OCI-LY1 (cell line): ENCODE measurements around the gene CKMT1A.
"Not testable (repeated sequence)": the region's sequence is repeated elsewhere in the genome, so short reads cannot be mapped to it uniquely, and the experiment has no call there.

Experiments used
- H2AFZ ChIP-seq: fragments of 200-600 bp; sonication (generic), shearing (Covaris generic); 2 replicates; pipeline ENCODE4 v1.6.0; 2014; ENCODE audit warnings: antibody characterized with exemption, mild to moderate bottlenecking, low read length
- H3F3A ChIP-seq: fragments of 200-600 bp; sonication (generic), shearing (Covaris generic); 2 replicates; pipeline ENCODE4 v1.6.0; 2014; ENCODE audit warnings: mild to moderate bottlenecking, antibody characterized with exemption, low read length, moderate library complexity; ENCODE audit not compliant: insufficient read depth
- H3K27ac ChIP-seq: fragments of 200-600 bp; sonication (generic); 2 replicates; pipeline ENCODE4 v1.5.1; 2014; ENCODE audit warnings: low read length, mixed run types, mild to moderate bottlenecking, low read depth; ENCODE audit not compliant: poor library complexity, severe bottlenecking
- H3K27me3 ChIP-seq: fragments of 200-600 bp; sonication (generic); 2 replicates; pipeline ENCODE4 v1.6.0; 2014; ENCODE audit warnings: antibody characterized with exemption, mild to moderate bottlenecking, low read length, moderate library complexity; ENCODE audit not compliant: insufficient read depth
- H3K36me3 ChIP-seq: fragments of 200-600 bp; sonication (generic); 2 replicates; pipeline ENCODE4 v1.6.1; 2014; ENCODE audit warnings: mild to moderate bottlenecking, antibody characterized with exemption, low read length, moderate library complexity, mixed read lengths; ENCODE audit not compliant: insufficient read depth
- H3K4me1 ChIP-seq: fragments of 200-600 bp; sonication (generic); 2 replicates; pipeline ENCODE4 v1.5.1; 2014; ENCODE audit warnings: mild to moderate bottlenecking, low read length, moderate library complexity; ENCODE audit not compliant: insufficient read depth, severe bottlenecking
- H3K4me2 ChIP-seq: fragments of 200-600 bp; sonication (generic), shearing (Covaris generic); 2 replicates; pipeline ENCODE4 v1.6.1; 2014; ENCODE audit warnings: low read length
- H3K4me3 ChIP-seq: fragments of 200-600 bp; sonication (generic); 2 replicates; pipeline ENCODE4 v1.5.1; 2014; ENCODE audit warnings: low read length, low read depth, mild to moderate bottlenecking, mixed read lengths; ENCODE audit not compliant: poor library complexity, severe bottlenecking
- H3K79me2 ChIP-seq: fragments of 200-600 bp; shearing (Covaris generic); 2 replicates; pipeline ENCODE4 v1.6.1; 2016; ENCODE audit warnings: mixed run types, low read length, mixed read lengths; ENCODE audit not compliant: insufficient read depth
- H3K9ac ChIP-seq: fragments of 200-600 bp; sonication (generic), shearing (Covaris generic); 2 replicates; pipeline ENCODE4 v1.6.1; 2014; ENCODE audit warnings: mild to moderate bottlenecking, low read length, mixed read lengths
- H3K9me2 ChIP-seq: fragments of 200-600 bp; sonication (generic), shearing (Covaris generic); 2 replicates; pipeline ENCODE4 v1.6.1; 2014; ENCODE audit warnings: low read depth, mild to moderate bottlenecking, low read length, mixed read lengths
- H3K9me3 ChIP-seq: fragments of 200-600 bp; shearing (Covaris generic); 2 replicates; pipeline ENCODE4 v1.6.1; 2014; ENCODE audit warnings: low read length, mixed read lengths
- H4K20me1 ChIP-seq: fragments of 200-600 bp; sonication (generic), shearing (Covaris generic); 2 replicates; pipeline ENCODE4 v1.6.0; 2016; ENCODE audit warnings: mild to moderate bottlenecking, low read length; ENCODE audit not compliant: insufficient read depth
- EZH2 ChIP-seq: fragments of 200-600 bp; sonication (generic), shearing (Covaris generic); IDR thresholded peaks from 2 replicates; pipeline ENCODE4 v1.8.0; 2017; ENCODE audit warnings: borderline replicate concordance, mixed run types, mild to moderate bottlenecking, antibody characterized with exemption, low read length, moderate library complexity, mixed read lengths
- TF ChIP-seq, protein P1 (sequence below): fragments of 200-600 bp; sonication (generic), shearing (Covaris generic); IDR thresholded peaks from 2 replicates; pipeline ENCODE4 v1.5.1; 2017; ENCODE audit warnings: mild to moderate bottlenecking, antibody characterized with exemption, low read length, moderate library complexity, mixed read lengths

CKMT1A gene

DNA sequence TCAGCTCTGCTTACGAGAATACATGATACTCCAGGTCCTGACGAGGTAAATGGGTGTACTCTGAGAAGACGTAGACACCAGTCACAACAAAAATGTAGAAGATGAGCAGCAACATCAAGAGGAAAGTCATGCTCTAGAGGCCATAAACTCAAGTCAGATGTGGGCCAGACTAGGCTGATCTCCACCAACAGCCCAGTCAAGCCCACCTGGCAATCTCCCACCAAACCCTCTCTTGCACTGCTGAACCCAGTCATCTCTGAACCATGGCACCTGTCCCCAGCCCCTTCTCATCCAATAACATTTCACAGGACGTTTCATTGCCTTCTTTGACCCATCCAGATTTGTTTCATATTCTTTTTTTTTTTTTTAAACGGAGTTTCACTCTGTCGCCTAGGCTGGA lies 41.8 kb downstream of the CKMT1A start:
- TF ChIP-seq, protein P1, sequence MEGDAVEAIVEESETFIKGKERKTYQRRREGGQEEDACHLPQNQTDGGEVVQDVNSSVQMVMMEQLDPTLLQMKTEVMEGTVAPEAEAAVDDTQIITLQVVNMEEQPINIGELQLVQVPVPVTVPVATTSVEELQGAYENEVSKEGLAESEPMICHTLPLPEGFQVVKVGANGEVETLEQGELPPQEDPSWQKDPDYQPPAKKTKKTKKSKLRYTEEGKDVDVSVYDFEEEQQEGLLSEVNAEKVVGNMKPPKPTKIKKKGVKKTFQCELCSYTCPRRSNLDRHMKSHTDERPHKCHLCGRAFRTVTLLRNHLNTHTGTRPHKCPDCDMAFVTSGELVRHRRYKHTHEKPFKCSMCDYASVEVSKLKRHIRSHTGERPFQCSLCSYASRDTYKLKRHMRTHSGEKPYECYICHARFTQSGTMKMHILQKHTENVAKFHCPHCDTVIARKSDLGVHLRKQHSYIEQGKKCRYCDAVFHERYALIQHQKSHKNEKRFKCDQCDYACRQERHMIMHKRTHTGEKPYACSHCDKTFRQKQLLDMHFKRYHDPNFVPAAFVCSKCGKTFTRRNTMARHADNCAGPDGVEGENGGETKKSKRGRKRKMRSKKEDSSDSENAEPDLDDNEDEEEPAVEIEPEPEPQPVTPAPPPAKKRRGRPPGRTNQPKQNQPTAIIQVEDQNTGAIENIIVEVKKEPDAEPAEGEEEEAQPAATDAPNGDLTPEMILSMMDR = no peak
- TF ChIP-seq EZH2 = no peak

DNA sequence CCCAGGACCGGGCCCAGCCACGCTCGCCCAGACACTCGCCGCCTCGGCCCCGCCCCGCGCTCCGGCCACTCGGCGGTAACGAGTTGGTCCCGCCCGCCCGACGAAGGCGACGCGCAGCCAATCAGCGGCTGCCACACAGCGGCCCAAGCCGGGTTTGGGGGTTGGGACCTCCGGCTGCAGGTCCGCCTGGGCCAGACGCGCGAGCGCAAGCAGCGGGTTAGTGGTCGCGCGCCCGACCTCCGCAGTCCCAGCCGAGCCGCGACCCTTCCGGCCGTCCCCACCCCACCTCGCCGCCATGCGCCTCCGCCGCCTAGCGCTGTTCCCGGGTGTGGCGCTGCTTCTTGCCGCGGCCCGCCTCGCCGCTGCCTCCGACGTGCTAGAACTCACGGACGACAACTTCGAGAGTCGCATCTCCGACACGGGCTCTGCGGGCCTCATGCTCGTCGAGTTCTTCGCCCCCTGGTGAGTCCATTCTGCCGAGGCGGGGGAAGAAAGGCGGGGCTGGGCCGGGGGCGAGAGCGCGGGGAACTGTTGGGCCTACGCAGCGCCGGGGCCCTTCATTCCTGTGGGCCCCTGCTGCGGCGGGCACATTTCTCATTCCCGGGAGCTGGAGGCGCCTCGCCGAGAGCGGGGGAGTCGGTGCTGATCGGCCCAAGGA lies 52.7 kb downstream of the CKMT1A start, which contains the start of gene PDIA3:
Gene PDIA3, plus strand, starts transcription at position 194 of the 658 bp plus-strand sequence. Its CDS starts 102 bp downstream, at position 296.
- Histone ChIP-seq H3K36me3 (peaks cover 33% of the 10 kb centered on the region), H3K4me3 (peak within 1 kb of the TSS; percentile 72), H3K4me1 (peaks cover 63% of the 10 kb centered on the region), H3K4me2 (peak within 1 kb of the TSS; percentile 73), H3K79me2 (peaks cover 48% of the 10 kb centered on the region), H3K9ac (peak within 1 kb of the TSS; percentile 97), H3K27ac (peak within 1 kb of the TSS; percentile 87)
- not testable (repeated sequence) for H2AFZ ChIP-seq, H3K27me3 ChIP-seq, H3F3A ChIP-seq, H3K9me2 ChIP-seq, H4K20me1 ChIP-seq, H3K9me3 ChIP-seq

More for the DNA sequence above, 41.8 kb downstream of the CKMT1A start:
- Histone ChIP-seq H3K9me2 (no peaks in the 10 kb centered on the region), H3K27me3 (no peaks in the 10 kb centered on the region), H3K9me3 (no peaks in the 10 kb centered on the region), H3K79me2 (no peaks in the 10 kb centered on the region), H3K27ac (no peak overlapping the region), H4K20me1 (no peaks in the 10 kb centered on the region), H3K9ac (no peak overlapping the region), H3K4me3 (no peak overlapping the region), H3F3A (no peaks in the 10 kb centered on the region), H3K36me3 (no peaks in the 10 kb centered on the region), H3K4me2 (no peak overlapping the region), H3K4me1 (no peaks in the 10 kb centered on the region), H2AFZ (no peak overlapping the region)

DNA sequence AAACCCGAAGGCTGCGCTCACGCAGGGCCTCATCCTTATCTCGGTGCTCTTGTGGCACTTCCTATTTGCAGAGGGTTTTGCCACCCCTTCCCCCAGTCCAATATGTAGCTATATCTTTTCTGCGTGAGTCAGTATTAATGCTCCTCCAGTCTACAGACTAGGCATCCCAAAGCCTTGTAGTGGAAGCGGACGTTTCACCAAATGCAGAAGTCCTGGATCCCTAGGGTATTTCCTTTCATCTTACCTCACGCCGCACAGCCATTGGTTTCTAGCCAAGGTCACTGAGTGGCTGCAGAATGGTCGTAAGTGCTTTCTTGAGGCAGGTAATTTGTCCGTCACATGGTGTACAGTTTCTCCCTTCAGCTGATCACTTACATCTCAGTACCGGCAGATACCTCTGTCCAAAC lies 53.2 kb downstream of the CKMT1A start:
- not testable (repeated sequence) for H3K9me3 ChIP-seq, H2AFZ ChIP-seq, H3F3A ChIP-seq, H3K9me2 ChIP-seq, H3K27me3 ChIP-seq, H4K20me1 ChIP-seq
- Histone ChIP-seq H3K36me3 (peaks cover 38% of the 10 kb centered on the region), H3K27ac (peak overlapping the region; percentile 77), H3K4me1 (peaks cover 68% of the 10 kb centered on the region), H3K4me2 (peak overlapping the region; percentile 73), H3K79me2 (peaks cover 54% of the 10 kb centered on the region), H3K9ac (peak overlapping the region; percentile 97), H3K4me3 (peak overlapping the region; percentile 72)

DNA sequence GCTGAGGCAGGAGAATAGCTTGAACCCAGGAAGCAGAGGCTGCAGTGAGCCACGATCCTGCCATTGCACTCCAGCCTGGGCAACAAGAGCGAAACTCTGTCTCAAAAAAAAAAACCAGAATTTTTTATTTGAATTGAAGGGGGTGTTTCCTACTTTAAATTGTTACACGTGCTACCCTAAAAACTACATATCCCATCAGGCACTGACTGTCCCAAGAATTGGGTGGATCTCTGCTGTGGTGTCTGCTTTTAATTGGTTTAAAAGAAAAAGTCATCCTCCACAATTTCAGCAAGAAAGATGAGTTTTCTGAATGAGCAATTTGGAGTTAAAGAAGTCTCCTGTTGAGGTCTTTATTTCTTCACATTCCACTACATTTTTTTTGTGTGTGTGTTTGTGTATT lies 54.7 kb downstream of the CKMT1A start:
- Histone ChIP-seq H3K4me3 (peak overlapping the region; percentile 72), H3K27me3 (no peaks in the 10 kb centered on the region), H3K36me3 (peaks cover 53% of the 10 kb centered on the region), H3K9me3 (no peaks in the 10 kb centered on the region), H3K79me2 (peaks cover 68% of the 10 kb centered on the region), H2AFZ (no peak overlapping the region), H3K27ac (no peak overlapping the region), H3F3A (no peaks in the 10 kb centered on the region), H3K4me1 (peaks cover 72% of the 10 kb centered on the region), H3K4me2 (peak overlapping the region; percentile 73), H4K20me1 (peaks cover 4% of the 10 kb centered on the region; the same call in 1 of the 2 replicates), H3K9ac (peak overlapping the region; percentile 97; the same call in 1 of the 2 replicates), H3K9me2 (no peaks in the 10 kb centered on the region)
- TF ChIP-seq, protein P1 = no peak
- no peak for TF ChIP-seq EZH2
